ENCODE data around the gene NOMO2.
"Not testable (repeated sequence)": the region's sequence is repeated elsewhere in the genome, so short reads cannot be mapped to it uniquely, and the experiment has no call there.

The NOMO2 gene

DNA sequence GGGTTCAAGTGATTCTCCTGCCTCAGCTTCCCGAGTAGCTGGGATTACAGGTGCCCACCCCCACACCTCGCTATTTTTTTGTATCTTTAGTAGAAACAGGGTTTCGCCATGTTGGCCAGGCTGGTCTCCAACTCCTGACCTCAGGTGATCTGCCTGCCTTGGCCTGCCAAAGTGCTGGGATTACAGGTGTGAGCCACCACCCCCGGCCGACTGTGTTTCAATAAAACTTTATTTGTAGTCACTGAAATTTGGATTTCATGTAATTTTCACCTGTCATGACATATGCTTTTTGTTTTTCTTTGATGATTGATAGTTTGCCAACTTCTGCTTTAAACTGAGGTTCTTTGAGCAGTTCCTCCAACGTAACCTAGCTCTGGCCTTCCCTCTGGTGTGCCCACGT is 12.0 kb upstream of the NOMO2 start:
- not testable (repeated sequence) for DNase-seq

DNA sequence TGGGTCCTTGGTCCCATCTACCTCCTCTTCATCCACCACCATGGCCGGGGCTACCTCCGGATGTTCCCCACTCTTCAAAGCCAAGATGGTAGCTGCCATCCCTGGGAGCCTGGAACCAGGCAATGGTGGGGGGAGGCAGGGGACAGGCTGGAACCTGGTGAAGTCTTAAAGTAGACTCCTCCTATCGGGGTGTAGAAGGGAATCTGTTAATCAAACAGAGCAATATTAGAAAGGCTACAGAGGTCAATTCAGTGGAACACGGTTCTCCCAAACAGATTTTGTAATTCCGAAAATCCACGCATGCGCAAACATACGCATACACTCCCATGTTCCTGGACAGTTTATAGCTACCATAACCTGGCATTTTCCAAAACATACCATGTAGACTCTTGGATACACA is 11.1 kb upstream of the NOMO2 start:
- DNase-seq = not testable (repeated sequence)

DNA sequence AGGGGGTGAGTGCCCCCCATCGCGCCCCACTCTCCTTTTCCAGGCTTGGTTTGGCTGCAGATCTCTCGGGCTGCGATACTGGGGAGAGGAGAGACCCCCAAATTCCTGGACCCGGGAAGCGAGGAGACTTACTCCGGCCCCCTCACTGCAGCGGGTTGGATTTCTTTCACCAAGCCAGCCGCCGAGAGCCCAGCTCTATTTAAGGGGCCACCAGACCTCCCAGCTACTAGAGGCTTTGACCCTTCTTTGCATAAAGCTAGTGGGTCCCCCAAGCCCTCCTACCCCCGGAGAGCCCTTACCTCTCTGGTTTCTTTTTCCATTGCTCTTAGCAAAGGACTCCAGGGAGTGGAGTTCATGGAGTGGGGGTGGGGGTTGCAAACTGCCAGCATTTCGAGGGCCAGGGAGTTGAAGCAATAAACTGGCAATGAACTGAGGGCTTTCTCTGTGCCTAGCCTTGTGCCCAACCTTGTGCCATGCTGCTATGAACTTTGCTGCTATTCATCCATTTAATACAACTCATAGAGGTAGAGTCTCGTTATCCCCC is 9.5 kb upstream of the NOMO2 start:
- not testable (repeated sequence) for DNase-seq

DNA sequence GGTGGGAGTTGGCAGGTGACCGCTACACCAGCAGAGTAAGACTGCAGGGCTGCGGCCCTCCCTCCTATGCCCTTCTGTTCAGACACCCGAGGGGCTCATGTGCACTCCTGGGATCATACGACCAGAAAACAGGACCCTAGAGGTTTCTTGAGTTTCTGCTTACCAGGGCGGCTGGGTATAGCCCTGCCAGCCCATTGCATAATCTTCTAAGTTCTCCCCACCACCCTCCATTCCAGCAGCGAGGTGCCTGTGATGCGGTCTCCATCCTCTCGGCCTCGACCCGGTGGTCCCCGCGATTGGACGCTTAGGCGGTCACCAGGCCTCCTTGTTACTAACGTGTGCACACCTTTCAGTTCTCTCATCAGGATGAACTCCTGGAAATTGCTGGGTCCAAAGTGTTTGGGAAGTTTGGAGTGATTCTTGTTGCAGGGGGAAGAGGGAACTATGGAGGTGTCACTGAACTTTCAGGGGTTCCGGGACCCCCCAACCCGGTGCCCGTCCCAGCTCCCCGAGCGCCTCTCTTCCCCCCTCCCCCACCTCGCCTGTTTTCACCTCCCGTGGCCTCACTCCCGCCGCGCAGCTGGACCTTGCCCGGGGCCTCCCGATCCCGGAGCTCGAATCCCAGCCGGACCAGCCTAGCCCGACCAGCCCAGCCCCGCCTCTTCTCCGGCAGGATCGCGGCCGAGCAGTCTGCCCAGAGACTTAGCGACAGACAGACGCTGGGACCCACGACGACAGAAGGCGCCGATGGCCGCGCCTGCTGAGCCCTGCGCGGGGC is 8.8 kb upstream of the NOMO2 start:
- not testable (repeated sequence) for DNase-seq

DNA sequence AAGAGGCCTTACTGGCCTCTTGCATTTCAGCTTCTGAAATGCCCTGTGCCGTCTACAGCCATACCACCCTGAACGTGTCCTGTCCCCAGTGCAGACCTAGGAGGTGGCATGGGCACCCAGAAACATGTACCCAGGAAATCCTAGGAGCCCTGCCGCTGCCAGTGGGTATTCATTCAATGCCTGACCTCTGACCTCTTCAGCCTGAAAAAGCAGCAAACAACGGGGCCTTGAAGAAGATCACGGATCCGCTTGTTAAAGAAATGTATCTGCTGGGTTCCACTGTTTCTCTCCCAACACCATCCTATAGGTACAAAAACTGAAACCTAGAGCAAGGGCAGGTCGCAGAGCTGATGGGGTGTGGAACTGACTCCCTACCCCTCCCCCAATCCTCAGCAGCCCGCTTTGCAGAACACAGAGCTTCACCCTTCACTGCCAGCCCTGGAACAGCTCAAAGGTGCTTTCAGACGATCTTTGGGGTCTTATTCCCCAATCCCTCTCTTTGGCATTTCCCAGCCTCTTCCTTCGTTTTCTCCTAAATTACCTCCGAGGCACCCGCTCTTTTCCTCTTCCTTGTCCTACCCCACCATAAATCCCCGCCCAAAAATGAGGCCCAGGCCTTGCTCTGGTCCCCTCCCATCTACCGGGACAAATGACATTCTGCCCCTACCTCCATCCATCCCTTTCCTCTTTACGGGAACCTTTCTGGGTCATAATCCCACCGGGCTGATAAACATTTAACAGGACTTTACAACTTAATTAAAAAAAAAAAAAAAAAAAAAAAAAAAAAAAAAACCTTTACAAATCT is 1.3 kb downstream of the NOMO2 start:
- DNase-seq = not testable (repeated sequence)

DNA sequence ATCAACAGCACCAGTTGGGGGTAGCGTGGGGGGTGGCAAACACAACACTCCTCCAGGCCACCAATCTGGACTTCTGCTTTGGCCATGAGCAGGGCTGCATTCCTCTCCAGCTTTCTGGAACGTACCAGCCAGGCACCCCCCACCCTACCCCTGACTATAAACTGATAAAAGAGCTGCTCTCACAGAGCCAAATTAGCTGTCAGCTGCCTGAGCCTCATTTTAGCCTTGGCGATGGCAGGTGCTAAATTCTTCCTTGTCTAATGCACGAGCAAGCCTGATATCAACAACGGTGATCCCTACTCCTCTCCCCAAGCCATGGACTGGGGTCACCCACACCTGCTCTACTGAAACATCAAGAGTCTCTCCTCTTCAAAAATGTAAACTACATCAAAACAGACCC is 8.2 kb downstream of the NOMO2 start:
- DNase-seq = not testable (repeated sequence)

DNA sequence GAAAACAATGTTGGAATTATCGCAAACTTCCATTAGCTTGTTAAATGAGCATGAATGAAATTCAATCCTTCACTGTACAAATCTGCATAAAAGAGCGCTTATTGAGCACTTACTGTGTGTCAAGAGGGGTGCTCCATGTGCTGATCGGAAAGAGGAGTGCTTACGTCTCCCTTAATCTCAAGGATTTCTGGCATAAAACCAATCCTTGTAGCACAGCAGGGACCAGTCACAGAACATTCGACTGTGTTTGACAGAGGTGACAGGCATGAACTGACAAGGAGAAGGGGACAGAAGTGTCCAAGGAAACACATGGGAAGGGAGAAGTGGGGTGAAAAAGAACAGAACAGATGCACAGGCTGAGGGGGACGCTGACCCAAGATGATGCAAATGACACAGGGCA is 14.5 kb downstream of the NOMO2 start:
- DNase-seq = not testable (repeated sequence)

DNA sequence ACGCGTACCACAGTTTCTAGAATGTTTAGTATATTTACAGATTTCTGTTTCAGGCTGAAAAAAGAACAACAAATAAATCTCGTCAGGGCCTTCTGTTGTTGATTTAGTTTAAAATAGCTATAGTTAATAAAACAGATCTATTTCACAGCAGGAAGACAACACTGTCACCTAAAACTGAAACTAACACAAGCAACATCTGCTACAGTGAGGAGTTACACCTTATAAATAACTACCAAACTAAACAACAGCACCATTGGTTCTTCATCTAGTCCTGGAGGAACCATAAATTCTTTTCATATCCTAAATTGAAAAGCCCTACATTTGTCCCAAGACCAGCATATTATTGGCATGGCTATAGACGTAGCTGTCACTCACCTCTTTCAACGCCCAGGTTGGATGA is 15.0 kb downstream of the NOMO2 start:
- DNase-seq = not testable (repeated sequence)

DNA sequence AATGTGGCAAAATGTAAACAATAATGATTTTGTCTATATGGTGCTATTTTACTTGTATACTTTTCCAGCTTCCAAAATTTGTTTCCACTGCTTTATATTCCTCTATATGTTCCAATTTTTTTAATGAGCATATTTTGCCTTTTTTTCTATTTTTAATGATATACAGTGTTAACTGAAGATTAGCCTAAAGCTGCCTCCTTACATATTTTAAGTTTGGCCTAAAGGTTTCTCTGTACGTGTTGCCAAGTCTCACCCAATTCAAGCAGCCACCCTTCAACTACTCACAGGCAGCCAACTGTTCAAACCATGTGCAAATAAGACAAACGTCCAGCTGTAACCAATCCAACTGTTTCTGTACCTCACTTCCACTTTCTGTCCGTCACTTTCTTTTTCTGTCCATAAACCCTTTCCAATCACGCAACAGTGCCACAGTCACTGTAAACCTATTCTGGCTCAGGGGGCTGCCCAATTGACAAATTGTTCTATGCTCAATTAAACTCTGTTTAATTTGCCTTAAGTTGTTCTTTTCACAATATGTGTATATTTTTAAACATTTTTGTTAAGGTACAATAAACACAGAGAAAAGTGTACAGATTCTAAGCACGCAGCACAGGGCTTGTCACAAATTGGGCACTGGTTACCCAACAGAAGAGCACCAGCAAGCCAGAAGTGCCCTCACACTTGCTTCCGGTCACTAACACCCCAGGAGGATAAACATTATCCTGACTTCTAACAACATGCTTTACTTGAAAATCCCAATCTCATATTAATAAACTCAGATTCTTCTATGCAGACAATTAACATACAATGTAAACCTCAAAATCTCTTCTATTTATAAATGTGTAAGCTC is 17.4 kb downstream of the NOMO2 start:
- not testable (repeated sequence) for DNase-seq

DNA sequence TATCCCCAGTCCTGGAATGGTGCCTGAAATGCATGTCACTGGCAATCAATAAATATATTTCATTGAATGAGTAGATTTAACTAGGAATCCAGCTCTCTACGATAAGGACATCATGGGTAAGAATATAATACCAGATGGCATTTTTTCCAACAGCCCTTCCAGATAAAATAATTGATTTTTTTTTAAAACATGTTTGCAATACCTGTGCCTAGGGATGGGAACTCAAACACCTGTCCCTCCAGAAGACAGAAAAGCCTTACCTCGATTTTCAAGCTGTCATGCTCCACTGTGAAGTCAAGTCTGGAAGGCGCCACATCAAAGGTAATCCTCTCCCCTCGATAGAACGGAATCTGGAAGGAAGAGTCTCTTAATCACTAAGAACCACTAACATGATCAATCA is 20.0 kb downstream of the NOMO2 start:
- not testable (repeated sequence) for DNase-seq

DNA sequence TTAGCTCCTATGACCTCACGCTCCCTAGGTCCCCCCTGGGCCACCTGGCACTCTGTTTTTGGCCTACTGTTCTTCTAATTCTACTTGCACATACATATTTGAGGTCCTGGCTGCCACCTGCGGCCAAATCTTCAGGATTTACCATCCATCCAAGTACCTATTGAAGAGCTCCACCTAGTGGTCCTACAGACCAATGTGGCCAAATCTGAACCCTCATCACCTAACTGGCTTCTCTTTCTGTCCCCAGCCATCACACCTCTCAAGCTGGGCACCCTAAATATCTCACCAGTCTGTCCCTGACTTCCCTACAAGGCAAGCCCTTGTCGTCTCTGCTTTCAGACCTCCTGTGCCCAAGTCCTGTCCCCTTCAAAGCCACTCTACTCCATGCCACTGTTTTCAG is 24.9 kb downstream of the NOMO2 start:
- not testable (repeated sequence) for DNase-seq

DNA sequence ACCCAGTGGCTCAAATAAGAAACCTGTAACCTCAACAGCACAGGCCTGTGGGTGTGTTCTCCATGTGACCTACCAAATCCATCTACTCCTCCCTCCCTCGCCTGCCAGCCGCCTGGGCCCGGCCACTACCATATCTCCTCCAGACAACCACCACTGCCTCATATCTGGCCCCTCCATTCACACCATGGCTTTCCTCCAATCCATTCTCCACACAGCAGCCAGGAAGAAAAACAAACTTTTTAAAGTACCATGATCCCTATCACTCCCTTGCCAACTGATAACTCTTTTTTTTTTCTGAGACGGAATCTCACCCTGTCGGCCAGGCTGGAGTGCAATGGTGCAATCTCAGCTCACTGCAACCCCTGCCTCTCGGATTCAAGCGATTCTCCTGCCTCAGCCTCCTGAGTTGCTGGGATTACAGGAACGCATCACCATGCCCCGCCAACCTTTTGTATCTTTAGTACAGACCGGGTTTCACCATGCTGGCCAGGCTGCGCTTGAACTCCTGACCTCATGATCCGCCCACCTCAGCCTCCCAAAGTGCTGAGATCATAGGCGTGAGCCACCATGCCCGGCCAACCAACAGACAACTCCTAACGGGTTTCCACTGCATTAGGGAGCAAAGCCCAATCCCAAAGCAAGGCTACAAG is 26.3 kb downstream of the NOMO2 start:
- not testable (repeated sequence) for DNase-seq

DNA sequence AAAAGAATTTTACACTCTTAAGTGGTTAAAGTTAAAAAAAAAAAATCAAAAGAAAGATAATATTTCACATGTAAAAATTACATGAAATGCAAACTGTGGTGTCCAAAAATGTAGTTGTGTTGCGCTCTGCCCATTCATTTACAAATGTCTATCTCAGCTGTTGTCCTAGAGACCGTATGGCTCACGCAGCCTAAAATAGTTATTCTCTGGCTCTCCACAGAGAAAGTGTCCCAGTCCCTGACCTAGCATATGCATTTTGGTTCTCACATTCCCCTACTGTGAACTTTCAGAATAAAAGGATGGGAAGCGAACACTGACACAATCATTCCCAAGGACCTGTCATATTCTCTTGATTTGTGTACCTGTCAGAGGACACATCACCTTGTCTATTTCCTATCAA is 27.6 kb downstream of the NOMO2 start:
- DNase-seq = not testable (repeated sequence)

DNA sequence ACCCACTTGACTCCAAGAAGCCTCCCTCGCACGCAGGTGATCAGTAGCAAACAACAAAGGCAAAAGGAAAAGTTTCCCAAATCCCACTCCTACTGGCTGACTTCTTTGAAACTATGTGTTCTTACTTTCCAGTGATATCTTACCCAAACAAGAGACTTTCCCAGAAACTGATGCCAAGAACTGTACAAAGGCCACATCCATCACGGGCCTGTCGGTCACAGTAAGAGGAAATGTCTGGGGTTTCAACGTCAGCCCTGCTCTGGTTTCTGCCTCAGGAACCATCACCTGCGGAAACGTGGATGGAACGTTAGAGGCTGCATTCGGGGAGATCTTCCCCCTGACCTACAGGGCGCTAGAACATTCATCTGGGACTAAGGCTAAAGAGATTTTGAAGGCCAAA is 30.6 kb downstream of the NOMO2 start:
- DNase-seq = not testable (repeated sequence)

DNA sequence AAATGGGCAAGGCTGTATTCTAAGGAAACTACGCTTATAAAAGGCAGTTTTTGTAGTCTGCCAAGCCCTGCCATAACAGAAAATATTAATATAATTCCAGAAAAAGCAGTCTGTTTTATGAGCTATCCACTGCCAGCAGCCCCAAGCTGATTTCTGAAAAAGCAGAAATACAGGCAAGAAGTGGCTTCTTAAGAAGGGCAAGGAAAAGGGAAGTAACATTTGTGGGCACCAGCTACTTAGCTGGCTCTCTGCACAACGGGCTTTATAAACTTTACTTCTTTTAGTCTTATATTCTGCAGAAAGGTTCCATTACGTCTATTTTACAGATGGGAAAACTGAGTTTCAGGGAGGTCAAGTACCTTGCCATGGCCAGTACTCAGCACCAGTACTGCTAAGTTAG is 31.6 kb downstream of the NOMO2 start:
- not testable (repeated sequence) for DNase-seq

DNA sequence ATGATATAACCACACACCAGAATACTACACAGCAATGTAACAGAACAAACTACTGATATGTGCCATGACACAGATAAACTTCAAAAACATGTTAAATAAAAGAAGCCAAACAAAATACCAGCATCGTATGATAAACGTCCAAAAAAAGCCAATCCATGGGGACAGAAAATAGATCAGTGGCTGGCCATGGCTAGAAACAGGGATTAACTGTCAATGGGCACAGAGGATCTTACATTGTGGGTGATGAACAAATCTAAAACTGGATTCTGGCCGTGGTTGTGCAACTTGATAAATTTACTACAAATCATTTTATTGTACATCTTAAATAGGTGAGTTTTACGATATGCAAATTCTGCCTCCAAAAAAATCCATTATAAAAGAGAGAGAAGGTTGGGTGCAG is 35.4 kb downstream of the NOMO2 start:
- DNase-seq = not testable (repeated sequence)

DNA sequence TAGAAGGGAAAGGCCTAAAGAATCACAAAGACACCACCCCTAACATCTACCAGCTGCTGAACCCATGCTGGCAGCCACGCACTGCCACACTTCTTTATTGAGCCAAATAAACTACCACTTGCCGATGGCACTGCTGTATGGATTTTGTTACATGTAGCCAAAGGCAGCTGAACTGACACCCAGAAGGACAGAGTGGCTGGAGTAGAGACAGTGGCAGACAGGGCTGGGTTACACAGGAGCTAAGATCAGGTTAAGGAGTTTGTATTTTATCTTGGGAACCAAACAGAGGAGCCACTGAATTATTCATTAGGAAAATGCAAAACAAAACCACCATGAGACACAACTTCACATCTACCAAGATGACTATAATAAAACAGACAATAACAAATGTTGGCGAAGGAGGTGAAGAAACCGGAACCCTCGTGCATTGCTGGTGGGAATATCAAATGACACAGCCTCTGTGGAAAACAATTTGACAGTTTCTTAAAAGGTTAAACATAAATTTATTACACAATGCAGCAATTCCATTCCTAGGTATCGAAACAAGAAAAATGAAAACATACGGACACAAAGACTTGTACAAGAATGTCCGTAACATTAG is 35.9 kb downstream of the NOMO2 start:
- DNase-seq = not testable (repeated sequence)

DNA sequence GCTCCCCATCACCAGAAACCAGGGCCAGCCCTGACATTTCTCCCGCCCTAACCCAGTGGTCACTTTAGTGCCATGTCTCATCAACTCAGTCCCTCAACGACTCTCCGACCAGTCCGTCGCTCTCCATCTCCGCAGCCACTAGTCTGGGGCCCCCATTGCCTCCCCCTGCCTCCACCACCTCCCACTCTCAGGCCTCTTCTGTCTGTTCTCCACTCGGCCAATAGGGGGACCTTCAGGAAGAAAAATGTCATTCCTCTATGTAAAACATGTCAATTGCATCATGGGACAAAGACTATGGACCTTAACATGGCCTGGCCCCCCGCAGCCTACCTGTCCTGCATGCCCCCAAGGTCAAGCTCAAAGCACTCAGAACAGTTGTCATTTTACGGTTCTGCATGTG is 39.3 kb downstream of the NOMO2 start:
- not testable (repeated sequence) for DNase-seq

DNA sequence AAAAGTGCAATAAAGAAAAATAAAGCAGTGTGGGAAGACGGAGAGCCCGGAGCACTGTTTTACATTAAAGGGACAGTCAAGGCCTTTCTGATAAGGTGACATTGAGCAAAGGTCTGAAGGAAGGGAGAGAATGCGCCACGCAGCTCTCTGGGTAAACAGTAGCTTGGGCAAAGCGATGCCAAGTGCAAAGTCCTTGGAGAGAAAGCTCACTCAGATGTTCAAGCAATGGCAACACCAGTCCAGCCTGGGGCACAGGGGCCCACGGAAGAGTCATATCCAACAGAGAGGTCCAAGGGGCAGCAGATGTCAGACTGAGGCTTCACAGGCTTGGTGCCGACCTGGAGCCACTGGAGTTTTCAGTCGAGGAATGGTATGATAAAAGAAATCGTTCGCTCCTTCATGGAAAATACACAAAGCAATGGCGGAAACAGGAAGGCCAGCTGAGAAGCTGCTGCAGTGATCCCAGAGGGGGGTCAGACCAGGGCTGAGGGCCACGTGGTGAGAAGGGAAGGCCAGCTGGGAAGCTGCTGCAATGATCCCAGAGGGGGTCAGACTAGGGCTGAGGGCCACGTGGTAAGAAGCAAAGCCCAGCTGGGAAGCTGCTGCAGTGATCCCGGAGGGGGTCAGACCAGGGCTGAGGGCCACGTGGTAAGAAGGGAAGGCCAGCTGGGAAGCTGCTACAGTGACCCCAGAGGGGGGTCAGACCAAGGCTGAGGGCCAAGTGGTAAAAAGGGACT is 40.3 kb downstream of the NOMO2 start:
- not testable (repeated sequence) for DNase-seq

DNA sequence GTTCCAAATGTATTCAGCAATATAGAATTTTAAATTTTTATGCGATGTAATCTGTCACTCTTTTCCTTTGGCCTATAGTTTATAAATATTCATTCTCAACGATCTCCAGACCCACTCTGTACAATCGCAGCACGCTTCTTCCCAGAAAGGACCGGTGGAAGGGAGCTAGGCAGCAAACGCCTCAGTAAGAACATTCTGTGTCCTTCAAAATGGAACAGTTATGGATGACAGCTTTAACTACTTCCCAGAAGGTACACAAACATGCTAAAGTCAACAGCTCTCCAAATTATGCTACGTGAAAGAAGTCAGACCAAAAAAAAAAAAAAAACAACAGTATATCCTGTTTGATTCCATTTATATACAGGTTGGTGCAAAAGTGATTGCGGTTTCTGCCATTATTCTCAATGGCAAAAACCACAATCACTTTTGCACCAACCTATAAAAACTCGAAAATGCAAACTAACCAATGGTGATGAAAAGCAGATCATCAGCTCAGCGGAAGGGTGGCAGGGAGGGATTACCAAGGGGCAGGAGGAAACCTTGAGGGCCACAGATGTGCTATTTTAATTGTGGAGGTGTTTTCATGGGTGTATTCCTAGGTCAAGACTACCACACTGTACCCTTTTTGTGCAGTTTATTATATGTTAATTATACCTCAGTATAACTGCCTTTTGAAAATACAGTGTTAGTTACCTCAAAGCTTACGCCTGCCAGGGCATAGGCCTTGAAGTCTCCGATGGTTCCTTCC is 43.2 kb downstream of the NOMO2 start:
- DNase-seq = not testable (repeated sequence)
